ENCODE results near the gene CTNNA3.

Gene CTNNA3

DNA sequence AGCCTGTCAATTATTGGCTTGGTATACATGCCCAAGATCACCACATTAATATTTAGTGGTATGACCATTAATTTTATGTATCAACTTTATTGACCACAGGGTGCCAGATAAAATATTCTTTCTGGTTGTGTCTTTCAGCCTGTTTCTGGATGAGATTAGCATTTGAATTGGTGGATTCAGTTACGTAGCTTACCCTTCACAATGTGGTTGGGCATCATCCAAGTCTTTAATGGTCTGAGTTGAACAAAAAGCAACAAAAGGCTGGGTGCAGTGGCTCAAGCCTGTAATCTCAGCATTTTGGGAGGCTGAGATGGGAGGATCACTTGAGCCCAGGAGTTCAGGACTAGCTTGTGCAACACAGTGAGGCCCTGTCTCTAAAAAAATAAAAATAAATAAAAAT is 1472.3 kb downstream of the CTNNA3 start:
- TF ChIP-seq, protein P1, sequence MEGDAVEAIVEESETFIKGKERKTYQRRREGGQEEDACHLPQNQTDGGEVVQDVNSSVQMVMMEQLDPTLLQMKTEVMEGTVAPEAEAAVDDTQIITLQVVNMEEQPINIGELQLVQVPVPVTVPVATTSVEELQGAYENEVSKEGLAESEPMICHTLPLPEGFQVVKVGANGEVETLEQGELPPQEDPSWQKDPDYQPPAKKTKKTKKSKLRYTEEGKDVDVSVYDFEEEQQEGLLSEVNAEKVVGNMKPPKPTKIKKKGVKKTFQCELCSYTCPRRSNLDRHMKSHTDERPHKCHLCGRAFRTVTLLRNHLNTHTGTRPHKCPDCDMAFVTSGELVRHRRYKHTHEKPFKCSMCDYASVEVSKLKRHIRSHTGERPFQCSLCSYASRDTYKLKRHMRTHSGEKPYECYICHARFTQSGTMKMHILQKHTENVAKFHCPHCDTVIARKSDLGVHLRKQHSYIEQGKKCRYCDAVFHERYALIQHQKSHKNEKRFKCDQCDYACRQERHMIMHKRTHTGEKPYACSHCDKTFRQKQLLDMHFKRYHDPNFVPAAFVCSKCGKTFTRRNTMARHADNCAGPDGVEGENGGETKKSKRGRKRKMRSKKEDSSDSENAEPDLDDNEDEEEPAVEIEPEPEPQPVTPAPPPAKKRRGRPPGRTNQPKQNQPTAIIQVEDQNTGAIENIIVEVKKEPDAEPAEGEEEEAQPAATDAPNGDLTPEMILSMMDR (IDR thresholded peaks at IDR 0.05; ENCODE audit: insufficient read depth, low read length, poor library complexity, severe bottlenecking): no peak
- no peak for TF ChIP-seq EZH2phosphoT487 (conservative IDR thresholded peaks at IDR 0.05; ENCODE audit: low read length)
- H2AFZ ChIP-seq (ENCODE audit: low read depth, low read length, severe bottlenecking): no peak overlapping the region
- no peak overlapping the region for H3K27ac ChIP-seq (ENCODE audit: low read depth, low read length)
- H3K27me3 ChIP-seq (ENCODE audit: low read length): no peaks in the 10 kb centered on the region
- no peaks in the 10 kb centered on the region for H4K20me1 ChIP-seq (ENCODE audit: low read depth, low read length)
- no peaks in the 10 kb centered on the region for H3K9me3 ChIP-seq (ENCODE audit: insufficient read depth, low read length)
- H3F3A ChIP-seq (ENCODE audit: insufficient read depth): no peaks in the 10 kb centered on the region
- H3K79me2 ChIP-seq (ENCODE audit: insufficient read depth, low read length): no peaks in the 10 kb centered on the region
- no peaks in the 10 kb centered on the region for H3K36me3 ChIP-seq (ENCODE audit: low read length)
- H3K9ac ChIP-seq (ENCODE audit: low read length): no peak overlapping the region
- no peak overlapping the region for H3K4me3 ChIP-seq (ENCODE audit: insufficient read depth, low read length, poor library complexity, severe bottlenecking)
- no peak overlapping the region for H3K4me2 ChIP-seq (ENCODE audit: low read depth, low read length, poor library complexity, severe bottlenecking)
- no peaks in the 10 kb centered on the region for H3K9me2 ChIP-seq (replicated peaks; ENCODE audit: insufficient read depth, low read length)

DNA sequence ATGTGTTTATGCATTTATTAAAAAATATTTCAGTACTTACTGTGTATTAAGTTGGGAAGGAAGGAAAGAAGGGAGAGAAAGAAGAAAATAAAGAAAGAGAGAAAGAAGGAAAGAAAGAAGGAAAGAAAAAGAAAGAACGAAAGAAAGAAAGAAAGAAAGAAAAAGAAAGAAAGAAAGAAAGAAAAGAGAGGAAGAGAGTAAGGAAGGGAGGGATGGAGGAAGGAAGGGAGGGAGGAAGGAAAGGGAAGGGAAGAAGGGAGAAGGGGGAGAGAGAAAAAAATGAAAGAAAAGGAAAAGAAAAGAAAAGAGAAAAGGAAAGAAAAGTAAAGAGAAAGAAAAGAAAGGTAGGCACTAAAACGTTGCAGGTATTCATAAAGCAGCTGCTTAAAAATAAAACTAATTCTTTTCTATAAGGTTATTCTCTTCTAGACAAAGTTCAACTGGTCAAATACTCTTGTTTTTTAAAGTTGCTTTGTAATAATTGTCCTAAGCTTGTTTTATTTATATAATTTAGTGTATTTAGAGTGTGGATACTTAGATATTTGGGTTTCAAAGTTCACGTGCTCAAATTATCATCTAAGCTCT is 1473.4 kb downstream of the CTNNA3 start:
- TF ChIP-seq, protein P1 (IDR thresholded peaks at IDR 0.05; ENCODE audit: insufficient read depth, low read length, poor library complexity, severe bottlenecking): no peak
- TF ChIP-seq EZH2phosphoT487 (conservative IDR thresholded peaks at IDR 0.05; ENCODE audit: low read length): no peak
- Histone ChIP-seq H3F3A (ENCODE audit: insufficient read depth) (no peaks in the 10 kb centered on the region), H3K9me3 (ENCODE audit: insufficient read depth, low read length) (no peaks in the 10 kb centered on the region), H3K79me2 (ENCODE audit: insufficient read depth, low read length) (no peaks in the 10 kb centered on the region), H3K36me3 (ENCODE audit: low read length) (no peaks in the 10 kb centered on the region), H3K27me3 (ENCODE audit: low read length) (no peaks in the 10 kb centered on the region), H3K9me2 (replicated peaks; ENCODE audit: insufficient read depth, low read length) (no peaks in the 10 kb centered on the region), H3K9ac (ENCODE audit: low read length) (no peak overlapping the region), H3K4me2 (ENCODE audit: low read depth, low read length, poor library complexity, severe bottlenecking) (no peak overlapping the region), H2AFZ (ENCODE audit: low read depth, low read length, severe bottlenecking) (no peak overlapping the region), H3K27ac (ENCODE audit: low read depth, low read length) (no peak overlapping the region), H3K4me3 (ENCODE audit: insufficient read depth, low read length, poor library complexity, severe bottlenecking) (no peak overlapping the region), H4K20me1 (ENCODE audit: low read depth, low read length) (no peaks in the 10 kb centered on the region)

DNA sequence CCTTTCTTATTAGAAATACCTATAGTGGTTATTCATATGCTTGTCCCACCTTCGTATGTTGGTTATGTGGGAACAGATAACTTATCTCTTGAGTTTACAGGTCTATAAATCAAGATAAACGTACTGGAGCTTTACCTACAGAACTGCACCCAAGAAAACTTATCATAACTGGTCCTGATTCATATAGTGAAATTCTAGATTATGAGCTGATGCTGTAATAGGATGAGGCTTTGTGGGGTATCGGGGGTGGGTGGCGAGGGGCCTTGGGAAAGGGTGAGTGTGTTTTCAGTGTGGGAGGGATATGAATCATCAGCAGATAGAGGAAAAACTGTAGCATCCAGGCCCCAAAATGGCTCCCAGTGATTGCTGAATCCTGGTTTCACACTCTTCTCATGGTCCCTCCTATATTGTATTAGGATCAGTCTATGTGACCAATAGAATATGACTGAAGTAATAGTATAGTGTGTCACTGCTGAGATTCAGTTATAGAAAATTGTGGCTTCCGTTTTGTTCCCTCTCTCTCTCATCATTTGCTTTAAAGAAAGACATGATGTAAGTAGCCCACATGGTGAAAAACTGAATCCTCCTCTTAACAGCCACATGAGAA is 1476.9 kb downstream of the CTNNA3 start:
- H3F3A ChIP-seq (ENCODE audit: insufficient read depth): no peaks in the 10 kb centered on the region
- no peaks in the 10 kb centered on the region for H3K9me3 ChIP-seq (ENCODE audit: insufficient read depth, low read length)
- H3K9me2 ChIP-seq (replicated peaks; ENCODE audit: insufficient read depth, low read length): no peaks in the 10 kb centered on the region
- H3K27ac ChIP-seq (ENCODE audit: low read depth, low read length): no peak overlapping the region
- no peaks in the 10 kb centered on the region for H3K27me3 ChIP-seq (ENCODE audit: low read length)
- TF ChIP-seq EZH2phosphoT487 (conservative IDR thresholded peaks at IDR 0.05; ENCODE audit: low read length): no peak
- TF ChIP-seq, protein P1 (IDR thresholded peaks at IDR 0.05; ENCODE audit: insufficient read depth, low read length, poor library complexity, severe bottlenecking): no peak
- no peaks in the 10 kb centered on the region for H3K79me2 ChIP-seq (ENCODE audit: insufficient read depth, low read length)
- H4K20me1 ChIP-seq (ENCODE audit: low read depth, low read length): no peaks in the 10 kb centered on the region
- no peaks in the 10 kb centered on the region for H3K36me3 ChIP-seq (ENCODE audit: low read length)
- H3K4me2 ChIP-seq (ENCODE audit: low read depth, low read length, poor library complexity, severe bottlenecking): no peak overlapping the region
- H3K4me3 ChIP-seq (ENCODE audit: insufficient read depth, low read length, poor library complexity, severe bottlenecking): no peak overlapping the region
- H3K9ac ChIP-seq (ENCODE audit: low read length): no peak overlapping the region
- no peak overlapping the region for H2AFZ ChIP-seq (ENCODE audit: low read depth, low read length, severe bottlenecking)
